C4-2B (cell line): ENCODE results near the gene LRCH3.

Experiments
- H3K27ac ChIP-seq: fragments of 450-650 bp; 2 replicates; pipeline ENCODE4 v1.5.1; 2017
- CTCF ChIP-seq: fragments of 450-650 bp; conservative IDR thresholded peaks from 2 replicates; pipeline ENCODE4 v1.5.1; 2017; ENCODE audit warnings: mild to moderate bottlenecking
- ZFX ChIP-seq: fragments of 450-650 bp; IDR thresholded peaks from 2 replicates; pipeline ENCODE4 v1.6.1; 2017

LRCH3 gene

DNA sequence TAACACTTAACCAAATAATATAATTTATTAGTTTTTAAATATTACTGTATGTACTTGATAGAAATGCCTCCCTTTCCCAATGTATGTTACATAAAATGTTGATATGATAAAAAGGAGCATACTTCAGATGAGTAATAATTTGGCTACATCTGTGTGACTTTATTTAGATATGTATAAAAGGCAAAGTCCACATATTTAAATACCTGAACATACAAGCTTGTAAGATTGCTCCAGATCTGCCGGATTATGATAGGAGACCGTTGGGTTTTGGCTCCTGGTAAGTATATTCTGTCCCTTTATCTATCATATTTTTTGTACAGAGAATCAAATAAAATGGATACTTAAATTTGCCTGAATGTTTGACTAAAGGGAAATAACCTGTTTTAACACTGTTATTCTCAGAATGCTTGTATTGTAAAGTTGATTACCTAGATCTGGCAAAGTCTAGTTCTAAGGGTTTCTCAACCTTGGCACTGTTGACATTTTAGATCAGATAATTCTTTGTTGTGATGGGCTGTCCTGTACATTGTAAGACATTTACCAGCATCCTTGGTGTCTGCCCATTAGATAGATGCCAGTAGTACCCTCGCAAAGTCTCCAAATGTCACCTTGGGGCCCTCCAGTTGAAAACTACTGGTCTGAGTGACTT lies 38.5 kb downstream of the LRCH3 start:
- no peak for TF ChIP-seq ZFX
- no peak for TF ChIP-seq CTCF
- no peak overlapping the region for H3K27ac ChIP-seq

DNA sequence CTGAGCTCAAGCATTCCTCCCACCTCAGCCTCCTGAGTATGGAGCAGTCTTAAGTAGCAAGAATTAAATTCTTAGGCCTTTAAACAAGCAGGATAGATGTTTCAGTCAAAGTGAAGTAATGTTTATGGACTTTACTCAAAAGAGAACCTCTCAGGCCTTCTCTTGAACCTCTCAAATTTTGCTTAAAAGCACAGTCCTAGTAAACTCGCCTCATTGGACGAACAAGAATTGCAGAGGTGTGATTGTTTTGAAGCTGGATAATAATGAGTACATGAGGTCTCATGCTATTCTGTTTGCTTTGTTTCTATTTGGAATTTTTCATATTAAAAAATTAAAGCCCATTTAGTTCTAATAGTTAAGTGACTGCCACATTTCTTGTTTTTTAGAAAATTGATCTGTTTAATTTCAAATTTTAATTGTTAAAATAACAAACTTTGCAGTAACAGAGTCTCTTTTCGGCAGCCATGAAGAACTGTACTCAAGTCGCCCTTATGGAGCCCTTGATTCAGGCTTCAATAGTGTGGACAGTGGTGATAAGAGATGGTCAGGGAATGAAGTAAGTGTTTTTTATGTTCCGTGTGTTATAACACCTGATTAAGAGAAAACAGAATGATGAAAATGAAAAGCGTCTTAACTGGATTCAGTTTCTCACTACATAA lies 39.4 kb downstream of the LRCH3 start:
- TF ChIP-seq CTCF (no peak), ZFX (no peak)
- H3K27ac ChIP-seq = no peak overlapping the region

DNA sequence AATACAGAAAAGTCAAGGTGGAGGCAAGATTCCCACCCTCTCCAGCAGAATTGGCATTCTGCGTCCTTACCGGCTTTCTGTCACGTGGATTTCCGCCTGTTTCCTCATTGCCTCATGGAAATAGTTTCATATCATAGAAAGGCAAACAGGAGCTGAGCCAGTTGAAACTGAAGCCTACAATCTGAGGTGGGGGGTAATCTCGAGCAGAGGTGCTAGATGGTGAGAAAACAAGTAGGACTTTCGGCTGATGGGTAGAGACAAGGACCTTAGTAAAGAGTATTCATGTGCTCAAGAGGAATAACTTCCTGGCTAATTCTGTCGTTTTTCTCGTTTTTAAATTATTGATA lies 39.9 kb downstream of the LRCH3 start:
- no peak overlapping the region for H3K27ac ChIP-seq
- no peak for TF ChIP-seq CTCF
- no peak for TF ChIP-seq ZFX

- no peak for TF ChIP-seq ZFX
- TF ChIP-seq CTCF = no peak
- no peak overlapping the region for H3K27ac ChIP-seq
Observed at GRCh38 chr3:197833930-197834715, 43.1 kb downstream of the LRCH3 start.

- no peak overlapping the region for H3K27ac ChIP-seq
Observed at GRCh38 chr3:197835509-197835908, 44.5 kb downstream of the LRCH3 start.

GRCh38 chr3:197836244-197836643 lies 45.2 kb downstream of the LRCH3 start:
- no peak overlapping the region for H3K27ac ChIP-seq
- TF ChIP-seq CTCF (no peak), ZFX (no peak)

More at GRCh38 chr3:197835509-197835908, 44.5 kb downstream of the LRCH3 start:
- TF ChIP-seq ZFX (no peak), CTCF (no peak)

DNA sequence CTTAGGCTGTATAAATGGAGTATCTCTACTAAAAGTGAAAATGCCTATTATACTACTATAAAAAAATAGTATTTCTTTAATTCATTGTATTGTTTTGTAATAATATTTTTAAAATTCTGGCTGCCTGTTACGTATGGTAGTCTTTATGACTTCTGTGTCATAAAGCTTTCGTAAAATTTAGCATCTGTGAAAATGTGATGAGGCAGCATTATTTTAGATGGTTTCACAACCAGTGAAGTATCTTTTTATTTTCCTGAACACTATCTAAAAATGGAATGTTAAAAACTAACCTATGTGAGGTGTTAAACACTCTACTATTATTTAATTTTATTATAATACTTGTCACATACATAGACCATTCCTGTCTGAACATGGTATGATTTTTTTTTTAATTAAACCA lies 46.2 kb downstream of the LRCH3 start:
- no peak overlapping the region for H3K27ac ChIP-seq
- no peak for TF ChIP-seq CTCF
- TF ChIP-seq ZFX = no peak
